Activated CD4-positive, alpha-beta T cell treated with anti-CD3 and anti-CD28 coated beads, Interleukin-2, Interleukin-6, amounts not matched to agents 100 ng/mL and 50 ng/mL, durations not matched to agents 16 hours and 8 hours (primary cell): ENCODE results near the gene LACTBL1.
"Not testable (repeated sequence)": the region's sequence is repeated elsewhere in the genome, so short reads cannot be mapped to it uniquely, and the experiment has no call there.

ENCODE experiments used
- DNase-seq: peaks from one replicate; pipeline ENCODE4 v3.0.0-alpha.2; 2020

LACTBL1 gene, protein sequence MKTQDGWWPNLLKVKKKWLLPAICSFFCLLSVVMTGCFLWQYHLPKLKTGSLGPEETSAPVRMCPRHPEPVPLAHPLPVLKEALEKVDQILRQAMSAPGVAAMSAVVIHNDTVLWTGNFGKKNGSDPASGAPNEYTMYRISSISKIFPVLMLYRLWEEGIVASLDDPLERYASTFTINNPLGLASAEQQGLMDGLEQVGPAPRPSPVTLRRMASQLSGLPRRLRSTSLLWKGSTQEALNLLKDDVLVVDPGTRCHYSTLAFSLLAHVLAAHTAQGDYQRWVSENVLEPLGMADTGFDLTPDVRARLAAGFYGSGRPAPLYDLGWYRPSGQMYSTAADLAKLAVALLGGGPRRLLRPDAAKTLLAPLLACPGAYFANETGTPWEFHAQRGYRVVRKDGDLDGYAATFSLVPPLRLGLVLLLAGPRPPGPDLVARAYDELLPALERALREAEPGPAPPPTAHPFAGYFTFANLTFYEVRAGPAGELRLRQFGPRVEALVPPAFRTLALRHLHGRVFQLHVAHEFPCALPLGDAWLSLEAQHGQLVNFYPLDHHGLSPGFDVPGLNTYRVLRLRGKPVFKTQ

DNA sequence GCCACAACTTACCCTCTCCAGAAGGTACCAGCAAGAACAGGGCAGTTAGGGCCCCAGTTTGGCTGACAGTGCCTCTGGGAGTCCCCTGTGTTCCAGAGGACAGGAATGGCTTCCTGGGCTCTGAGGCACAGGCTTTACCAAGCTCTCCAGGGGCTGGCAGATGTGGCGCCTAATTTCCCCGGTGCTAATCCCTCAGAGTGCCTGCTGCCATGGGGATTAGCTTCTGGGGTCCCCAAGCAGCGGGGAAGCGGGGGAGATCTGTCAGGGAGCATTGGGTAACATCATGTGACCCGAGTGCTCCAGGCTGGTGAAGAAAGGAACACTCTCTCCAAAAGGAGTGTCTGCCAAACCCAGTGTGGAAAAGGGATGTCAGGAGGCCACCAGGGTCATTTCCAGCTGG is at the start of gene LACTBL1:
LACTBL1 (minus strand) TSS at position 107 of the 400 bp plus-strand sequence. CDS start 550 bp downstream, outside the sequence.
- DNase-seq, result no peak

DNA sequence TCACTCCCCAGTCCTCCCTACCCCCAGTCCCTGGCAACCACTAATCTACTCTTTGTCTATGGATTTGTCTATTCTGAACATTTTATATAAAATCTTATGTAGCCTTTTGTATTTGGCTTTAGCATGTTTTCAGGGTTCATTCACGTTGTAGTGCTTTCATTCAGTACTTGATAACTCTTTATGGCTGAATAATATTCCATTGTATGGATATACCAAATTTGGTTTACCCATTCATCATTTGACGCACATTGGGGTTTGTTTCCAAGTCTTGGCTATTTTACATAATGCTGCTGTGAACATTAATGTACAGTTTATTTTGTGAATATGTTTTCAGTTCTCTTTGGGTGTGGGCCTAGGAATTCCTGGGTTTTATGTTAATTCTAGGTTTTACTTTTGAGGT is 49.2 kb upstream of the LACTBL1 start:
- DNase-seq, result no peak

DNA sequence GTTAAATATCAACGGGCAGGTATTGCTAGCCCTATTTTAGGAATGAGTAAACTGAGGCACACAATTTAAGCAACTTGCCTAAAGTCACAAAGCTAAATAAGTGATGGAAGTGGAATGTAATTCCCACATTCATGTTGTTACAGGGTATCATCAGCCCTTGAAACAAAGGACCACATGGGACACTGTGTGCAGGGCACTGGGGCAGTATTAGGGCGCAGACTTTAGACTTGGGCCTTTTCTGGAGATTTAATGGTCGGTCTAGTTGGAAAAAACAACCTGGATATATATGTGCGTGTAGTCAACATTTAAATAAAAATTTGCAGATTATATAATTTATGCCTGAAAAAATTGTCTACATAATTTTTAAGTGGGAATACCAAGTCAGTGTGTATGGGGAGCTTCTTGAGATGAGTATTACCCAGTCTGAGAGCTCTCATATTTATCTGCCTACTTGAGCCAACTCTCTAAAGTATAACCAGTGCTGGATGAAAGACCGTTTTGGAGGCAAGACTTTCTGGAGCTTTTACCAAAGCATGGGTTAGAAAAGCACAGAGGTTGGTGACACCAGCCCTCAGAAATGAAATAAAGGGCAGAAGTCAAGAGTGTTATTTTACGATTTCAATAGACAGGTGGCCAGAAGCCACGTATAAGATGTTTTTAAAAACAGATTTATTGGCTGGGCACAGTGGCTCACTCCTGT is 48.2 kb upstream of the LACTBL1 start:
- no peak for DNase-seq

DNA sequence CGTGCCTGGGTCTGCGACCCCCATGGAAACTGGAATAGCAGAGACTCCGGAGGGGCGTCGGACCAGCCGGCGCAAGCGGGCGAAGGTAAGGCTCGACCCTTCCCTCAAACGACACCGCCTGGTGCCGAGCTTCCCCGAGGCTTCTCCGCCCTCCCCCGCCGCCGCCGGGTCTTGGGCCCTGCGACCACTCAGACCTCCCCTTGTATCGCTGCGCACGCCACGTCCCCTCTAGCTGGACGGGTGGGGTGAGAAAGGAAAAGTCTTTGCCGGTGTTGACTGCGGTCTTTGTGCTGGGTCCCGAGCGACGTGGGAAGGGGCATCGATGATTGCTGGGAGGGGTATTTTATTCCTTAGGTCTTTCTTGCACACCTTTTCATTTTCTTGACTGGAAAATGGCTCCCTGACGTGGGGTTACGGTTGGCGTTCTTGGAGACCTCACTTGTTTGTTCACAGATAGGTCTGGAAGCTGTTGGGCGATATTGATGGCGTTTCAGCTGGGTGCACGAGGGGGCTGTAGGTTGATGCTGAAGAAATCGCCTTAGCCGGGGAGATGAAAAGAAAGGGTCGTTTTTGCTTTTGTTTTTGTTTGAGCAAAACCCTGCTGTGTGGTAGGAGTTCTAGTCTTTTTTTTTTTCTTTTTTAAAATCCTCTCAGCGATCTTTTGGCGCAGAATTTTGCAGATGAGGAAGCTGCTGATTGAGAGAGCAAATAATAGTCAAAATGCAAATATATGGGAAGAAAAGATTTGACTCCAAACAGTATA is 47.4 kb upstream of the LACTBL1 start:
- DNase-seq, result peak; percentile 27

DNA sequence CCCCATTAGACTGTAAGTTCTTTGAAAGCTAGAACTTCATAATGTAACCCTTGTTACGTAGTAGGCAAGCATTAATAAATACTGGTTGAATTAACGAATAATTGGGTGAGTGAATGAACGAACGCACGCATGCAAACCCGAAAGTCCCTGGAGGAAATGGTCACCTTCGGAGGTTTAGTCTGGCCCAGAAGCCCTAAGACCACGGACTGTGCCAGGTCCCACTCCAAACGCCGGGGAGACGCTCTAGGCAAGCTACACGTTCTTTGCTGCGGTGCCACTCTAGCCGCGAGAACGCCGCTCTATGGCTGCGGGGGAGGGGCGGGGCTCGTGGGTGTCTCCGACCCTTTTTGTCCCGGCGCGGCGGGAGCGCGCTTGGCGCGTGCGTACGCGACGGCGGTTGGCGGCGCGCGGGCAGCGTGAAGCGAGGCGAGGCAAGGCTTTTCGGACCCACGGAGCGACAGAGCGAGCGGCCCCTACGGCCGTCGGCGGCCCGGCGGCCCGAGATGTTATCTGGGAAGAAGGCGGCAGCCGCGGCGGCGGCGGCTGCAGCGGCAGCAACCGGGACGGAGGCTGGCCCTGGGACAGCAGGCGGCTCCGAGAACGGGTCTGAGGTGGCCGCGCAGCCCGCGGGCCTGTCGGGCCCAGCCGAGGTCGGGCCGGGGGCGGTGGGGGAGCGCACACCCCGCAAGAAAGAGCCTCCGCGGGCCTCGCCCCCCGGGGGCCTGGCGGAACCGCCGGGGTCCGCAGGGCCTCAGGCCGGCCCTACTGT is 46.6 kb upstream of the LACTBL1 start, which contains the start of gene KDM1A:
KDM1A (plus strand) TSS at position 375 of the 769 bp plus-strand sequence; CDS start at position 504, 129 bp downstream.
- peak; percentile 97 for DNase-seq

DNA sequence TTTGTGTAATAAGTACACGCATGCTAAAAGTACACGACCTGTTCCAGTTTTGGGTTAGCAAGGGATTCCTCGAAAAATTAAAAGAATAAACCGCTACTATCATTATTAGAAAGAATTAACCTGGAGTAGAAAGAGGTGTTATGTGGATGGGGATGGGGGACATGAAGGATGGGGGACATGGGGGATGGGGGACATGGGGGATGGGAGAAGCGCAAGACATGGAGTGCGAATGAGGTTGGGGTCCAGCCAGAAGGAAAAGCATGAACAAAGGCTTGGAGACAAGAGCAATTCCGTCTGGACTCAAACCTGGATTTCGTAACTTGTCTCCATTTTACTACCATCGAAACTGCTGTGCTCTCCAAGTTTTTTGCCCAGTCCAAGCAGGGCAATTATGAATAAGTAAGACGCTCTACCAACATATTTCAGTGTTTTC is 46.0 kb upstream of the LACTBL1 start:
- no peak for DNase-seq

DNA sequence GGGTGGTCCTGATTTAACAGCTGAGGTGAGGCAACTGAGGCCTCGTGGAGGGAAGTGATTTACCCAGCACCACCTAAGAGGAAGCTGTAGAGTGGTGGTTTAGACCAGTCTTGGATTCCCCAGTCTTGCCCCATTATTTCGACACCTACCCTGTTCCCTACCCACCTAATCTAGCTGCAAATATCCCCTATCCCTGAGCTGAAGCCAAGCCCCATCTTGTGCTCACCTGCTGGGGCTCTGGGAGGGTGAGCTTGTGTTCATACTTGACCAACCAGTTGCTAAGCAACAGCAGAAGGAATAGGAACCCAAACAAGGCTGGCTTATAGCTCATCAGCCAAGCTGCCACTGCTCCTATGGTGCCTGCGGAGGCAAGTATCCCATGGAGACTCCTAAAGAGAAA is 41.0 kb upstream of the LACTBL1 start:
- DNase-seq, result no peak

DNA sequence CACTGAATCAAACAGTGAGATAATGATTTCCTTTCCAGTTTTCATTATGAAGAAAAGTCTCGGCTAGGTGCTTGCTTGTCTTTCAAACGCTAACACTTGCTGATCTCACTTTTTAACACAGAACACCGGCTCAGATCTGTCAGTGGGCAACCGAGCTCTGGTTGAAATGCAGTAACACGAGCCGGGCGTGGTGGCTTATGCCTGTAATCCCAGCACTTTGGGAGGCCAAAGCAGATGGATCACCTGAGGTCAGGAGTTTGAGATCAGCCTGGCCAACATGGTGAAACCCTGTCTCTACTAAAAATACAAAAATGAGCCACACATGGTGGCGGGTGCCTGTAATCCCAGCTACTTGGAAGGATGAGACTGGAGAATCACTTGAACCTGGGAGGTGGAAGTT is 37.4 kb upstream of the LACTBL1 start:
- DNase-seq, result not testable (repeated sequence)

DNA sequence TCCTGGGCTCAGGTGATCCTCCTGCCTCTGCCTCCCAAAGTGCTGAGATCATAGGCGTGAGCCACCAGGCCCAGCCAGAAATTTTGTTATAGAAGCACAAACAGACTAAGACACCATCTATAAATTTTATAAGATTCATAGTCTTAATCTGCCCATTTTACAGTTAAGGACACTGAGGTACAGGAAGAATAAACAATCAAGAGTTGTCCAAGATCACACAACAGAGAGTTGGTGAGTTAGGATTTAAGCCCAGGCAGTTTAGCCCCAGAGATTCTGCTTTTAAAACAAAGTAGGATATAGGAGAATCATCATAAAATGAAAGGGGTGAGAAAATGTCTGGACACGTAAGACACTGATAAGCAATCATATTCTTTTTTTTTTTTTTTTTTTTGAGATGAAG is 36.2 kb upstream of the LACTBL1 start:
- no peak for DNase-seq

DNA sequence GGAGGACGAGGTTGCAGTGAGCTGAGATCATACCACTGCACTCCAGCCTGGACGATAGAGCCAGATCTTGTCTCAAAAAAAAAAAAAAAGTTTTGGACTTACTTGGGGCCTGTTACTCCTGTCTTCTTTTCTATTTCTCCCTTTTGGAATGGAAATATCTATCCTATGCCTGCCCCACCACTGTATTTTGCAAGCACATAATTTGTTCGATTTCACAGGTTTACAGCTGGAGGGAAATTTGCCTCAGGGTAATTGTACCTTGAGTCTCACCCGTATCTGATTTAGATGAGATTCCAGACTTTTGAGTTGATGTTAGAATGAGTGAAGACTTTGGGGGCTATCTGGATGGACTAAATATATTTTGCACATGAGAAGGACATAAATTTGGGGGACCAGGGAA is 34.4 kb upstream of the LACTBL1 start:
- no peak for DNase-seq

DNA sequence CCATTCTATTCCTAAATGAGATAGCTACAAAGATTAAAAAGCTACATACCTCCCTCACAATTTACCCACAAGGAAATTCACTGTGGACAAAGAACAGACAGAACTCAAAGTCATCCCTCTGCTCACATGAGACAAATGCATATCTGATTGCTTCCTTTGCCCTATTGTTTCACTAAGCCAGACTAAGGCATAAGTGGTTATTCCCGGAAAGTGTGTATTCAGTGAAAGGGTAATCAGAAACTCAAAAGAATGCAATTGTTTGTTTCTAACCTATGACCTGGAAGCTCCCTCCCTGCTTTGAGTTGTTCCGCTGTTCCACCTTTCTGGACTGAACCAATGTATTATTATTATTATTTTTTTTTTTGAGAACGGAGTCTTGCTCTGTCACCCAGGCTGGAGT is 32.1 kb upstream of the LACTBL1 start:
- DNase-seq, result not testable (repeated sequence)

DNA sequence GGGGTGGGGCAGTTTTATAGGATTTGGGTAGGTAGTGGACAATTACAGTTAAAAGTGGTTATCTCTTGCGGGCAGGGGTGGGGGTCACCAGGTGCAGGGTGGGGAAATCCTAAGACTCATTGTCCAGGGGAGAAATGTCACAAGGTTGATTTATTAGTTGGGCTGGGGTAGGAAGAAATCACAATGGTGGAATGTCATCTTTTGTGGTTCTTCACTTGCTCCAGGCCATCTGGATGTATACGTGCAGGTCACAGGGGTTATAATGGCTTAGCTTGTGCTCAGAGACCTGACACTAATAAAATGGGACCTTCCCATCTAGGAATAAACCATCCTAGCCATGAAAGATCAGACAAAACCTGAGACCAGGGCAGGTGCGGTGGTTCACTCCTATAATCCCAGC is 31.4 kb upstream of the LACTBL1 start:
- no peak for DNase-seq

DNA sequence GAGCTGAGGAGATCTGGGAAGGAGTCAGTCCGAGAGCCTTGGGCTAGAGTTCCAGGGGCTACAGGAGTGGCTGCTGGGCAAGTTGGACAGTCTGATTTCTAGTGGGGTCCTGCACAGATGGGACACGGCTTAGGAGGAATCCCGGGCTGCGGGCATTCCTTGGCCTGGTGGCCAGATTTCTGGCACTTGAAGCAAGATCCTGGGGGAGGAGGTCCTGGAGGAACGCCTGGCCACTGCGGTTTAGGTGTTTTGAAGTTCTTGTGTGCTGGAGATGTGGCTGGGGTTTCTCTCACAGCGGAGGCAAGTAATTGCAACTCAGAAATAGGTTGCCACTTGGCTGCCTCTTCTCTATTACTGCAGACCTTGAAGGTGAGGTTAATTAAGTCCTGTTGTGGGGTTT is 29.6 kb upstream of the LACTBL1 start:
- DNase-seq, result not testable (repeated sequence)

DNA sequence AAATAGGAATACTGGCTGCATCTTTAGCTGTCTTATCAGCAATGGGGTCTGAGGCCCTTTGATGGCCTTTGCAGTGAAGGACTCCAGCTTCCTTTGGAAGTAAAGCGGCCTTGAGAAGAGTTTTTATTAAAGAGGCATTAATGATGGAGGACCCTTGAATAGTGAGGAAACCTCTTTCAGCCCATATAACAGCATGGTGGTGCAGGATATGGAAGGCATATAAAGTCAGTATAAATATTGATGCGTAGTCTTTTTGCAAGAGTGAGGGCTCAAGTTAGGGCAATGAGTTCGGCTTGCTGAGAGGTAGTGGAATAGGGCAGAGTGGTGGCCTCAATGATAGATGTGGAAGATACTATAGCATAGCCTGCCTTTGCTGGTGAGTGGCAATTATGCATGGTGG is 27.5 kb upstream of the LACTBL1 start:
- not testable (repeated sequence) for DNase-seq

DNA sequence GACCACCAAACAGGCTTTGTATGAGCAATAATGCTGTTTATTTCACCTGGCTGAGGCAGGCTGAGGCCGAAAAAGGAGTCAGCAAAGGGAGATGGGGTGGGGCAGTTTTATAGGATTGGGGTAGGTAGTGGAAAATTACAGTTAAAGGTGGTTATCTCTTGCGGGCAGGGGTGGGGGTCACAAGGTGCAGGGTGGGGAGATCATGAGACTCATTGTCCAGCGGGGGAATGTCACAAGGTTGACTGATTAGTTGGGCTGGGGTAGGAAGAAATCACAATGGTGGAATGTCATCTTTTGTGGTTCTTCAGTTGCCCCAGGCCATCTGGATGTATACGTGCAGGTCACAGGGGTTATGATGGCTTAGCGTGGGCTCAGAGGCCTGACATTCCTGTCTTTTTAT is 24.9 kb upstream of the LACTBL1 start:
- not testable (repeated sequence) for DNase-seq

DNA sequence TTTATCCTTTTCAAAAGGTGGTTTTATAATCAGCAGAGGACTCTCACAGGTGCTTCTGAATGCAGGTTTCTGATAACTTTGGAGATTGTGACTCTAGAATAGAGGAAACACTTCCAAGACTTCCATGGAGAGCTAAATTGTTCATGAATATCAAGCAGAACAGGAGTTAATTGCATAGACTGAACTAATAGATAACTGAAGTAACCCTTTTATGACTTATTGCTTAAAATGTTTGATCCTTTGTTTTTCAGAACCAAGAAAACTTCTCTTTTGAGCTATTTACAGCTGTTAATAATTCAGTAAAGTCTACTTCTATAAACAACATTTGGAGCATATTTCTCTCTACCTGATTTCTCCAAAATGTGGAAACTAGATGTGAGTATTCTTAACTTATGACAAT is 23.1 kb upstream of the LACTBL1 start:
- DNase-seq, result no peak

DNA sequence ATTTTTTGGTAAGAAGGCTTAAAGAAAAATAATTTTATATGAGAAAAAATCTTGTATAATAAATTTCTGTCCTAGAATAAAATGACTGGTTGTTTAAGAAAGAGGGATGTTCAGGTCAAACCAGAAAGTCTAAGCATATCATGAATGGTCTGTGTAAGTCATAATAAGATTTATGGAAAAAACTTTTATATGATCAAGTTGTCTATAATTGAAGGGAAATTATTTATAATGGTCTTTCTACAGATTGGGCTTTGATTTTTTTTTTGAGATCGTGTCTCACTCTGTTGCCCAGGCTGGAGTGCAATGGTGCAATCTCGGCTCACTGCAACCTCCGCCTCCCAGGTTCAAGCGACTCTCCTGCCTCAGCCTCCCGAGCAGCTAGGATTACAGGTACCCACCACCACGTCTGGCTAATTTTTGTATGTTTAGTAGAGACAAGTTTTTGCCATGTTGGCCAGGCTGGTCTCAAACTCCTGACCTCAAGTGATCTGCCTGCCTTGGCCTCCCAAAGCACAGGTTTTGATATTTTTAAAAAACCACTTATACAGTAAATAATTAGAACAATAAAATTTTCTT is 20.6 kb upstream of the LACTBL1 start:
- not testable (repeated sequence) for DNase-seq

DNA sequence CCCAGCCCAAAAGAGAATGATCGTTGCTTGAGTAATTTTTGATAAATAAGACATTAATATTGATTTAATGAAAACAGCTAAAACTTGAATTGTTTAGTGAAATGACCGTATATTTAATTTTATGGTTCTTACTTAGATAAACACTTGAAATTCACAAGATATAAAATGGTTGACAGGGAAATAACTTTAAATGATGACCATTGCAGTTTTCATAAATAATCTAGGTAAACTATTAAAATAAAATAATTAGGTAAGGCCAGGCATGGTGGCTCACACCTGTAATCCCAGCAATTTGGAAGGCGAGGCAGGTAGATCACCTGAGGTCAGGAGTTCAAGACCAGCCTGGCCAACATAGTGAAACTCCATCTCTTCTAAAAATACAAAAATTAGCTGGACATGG is 19.7 kb upstream of the LACTBL1 start:
- DNase-seq, result not testable (repeated sequence)

DNA sequence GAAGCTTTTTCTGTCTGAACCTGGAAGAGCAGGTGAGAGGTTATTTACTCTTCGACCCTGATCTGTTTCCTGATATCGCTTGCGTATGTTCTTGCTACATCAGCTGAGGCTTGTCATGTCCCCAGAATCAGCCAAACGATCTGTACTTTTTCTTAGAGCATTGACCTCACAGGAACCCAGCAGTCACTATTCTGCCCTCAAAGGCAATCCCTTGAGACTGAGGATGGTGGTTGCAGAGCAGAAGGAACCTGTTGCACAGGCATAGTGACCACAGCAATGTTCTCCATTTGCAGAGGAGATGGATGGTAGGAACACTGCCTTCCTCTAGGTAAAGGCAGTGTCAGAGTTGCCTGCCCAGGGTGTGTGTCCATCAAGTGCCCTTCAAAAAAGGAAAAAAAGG is 11.3 kb upstream of the LACTBL1 start:
- DNase-seq, result no peak

DNA sequence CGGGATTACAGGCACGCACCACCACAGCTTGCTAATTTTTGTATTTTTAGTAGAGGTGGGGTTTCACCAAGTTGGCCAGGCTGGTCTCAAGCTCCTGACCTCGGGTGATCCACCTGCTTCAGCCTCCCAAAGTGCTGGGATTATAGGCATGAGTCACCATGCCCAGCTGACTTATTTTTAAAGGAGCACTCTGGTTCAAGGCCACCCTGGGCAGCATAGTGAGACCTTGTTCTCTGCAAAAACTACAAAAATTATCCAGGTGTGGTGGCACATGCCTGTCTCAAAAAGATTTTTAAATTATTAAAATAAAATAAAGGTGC is 7.8 kb upstream of the LACTBL1 start:
- DNase-seq, result not testable (repeated sequence)

DNA sequence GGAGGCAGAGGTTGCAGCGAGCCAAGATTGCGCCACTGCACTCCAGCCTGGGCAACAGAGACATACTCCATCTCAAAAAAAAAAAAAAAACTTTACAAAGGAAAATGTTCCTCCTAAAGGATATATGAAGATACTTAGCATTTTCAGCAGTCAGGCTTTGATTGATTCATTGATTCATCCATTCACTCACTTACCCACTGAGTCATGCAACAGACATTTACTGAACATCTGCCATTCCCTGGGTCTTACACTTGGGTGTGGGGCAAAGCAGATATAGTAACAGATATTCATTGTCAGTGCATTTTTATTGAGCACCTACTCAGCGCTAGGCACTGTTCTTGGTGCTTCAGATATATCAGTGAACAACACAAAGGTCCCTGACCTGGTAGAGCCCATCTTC is 5.6 kb upstream of the LACTBL1 start:
- DNase-seq, result no peak
